ENCODE data around the gene SETBP1.

Gene SETBP1

DNA sequence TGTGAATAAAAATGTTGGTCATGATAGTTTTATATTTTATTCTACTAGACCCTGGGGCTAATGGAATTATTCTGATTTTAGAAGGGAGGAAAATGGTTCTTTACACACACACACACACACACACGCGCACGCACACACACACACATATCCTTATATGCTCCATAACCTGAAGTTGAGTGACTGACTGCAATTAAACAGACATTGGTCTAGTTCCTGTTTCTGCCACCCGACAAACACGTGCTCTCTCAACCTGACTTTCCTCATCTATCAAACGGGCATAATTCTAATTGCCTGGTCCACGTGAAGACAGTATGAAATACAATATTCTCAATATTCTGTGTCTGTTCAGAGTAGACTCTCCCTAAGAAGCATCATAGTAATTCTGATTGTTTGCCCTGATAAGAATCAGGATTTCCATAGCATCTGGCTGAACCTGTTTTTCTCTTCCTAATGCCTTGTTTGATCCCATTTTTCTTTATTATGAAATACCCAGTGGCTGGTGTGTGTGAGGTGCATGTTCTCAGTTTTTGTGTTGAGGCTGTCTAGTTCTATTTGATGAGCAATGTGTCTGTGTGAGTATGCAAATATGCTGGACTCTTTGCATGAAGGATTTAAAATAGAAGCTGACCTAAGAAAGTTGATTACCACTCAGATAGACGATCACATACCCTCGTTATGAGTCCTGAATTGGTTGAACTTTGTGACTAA is 51.0 kb downstream of the SETBP1 start:
- no peak for DNase-seq (ENCODE audit: low spot score)

DNA sequence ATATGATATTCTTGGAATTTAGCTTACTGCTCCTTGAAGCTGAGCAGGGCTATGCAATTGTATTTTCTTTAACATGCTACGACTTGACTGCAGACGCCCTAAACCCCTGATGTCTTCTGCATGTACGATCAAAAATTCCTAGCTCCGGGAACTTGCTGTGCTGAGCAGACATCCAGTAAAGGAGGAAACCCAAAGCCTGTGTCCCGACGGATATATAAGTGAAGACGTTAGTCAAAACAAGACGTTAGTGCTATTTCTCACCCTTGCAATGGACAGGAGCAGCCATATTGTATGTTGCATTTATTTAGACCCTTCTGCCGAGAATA is 51.5 kb downstream of the SETBP1 start:
- no peak for DNase-seq (ENCODE audit: low spot score)

DNA sequence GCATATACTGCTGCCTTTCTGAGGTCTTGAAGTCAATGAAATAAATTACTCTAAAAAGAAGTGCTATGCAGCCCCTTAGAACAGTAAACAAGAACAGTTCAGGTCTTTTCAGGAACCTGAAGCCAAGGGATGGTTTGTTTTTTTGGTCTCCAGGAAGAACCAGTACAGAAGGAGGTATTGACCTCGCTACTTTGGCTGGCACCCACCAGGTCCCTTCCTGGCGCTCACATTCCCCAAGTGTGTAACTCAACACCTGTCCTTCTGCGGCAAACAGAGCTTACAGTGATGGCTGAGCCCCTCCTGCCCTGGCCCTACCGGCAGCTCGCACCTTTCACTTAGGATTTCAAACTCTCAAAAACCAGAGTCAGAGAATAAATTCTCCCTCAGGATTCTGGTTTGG is 51.9 kb downstream of the SETBP1 start:
- DNase-seq (ENCODE audit: low spot score): no peak

DNA sequence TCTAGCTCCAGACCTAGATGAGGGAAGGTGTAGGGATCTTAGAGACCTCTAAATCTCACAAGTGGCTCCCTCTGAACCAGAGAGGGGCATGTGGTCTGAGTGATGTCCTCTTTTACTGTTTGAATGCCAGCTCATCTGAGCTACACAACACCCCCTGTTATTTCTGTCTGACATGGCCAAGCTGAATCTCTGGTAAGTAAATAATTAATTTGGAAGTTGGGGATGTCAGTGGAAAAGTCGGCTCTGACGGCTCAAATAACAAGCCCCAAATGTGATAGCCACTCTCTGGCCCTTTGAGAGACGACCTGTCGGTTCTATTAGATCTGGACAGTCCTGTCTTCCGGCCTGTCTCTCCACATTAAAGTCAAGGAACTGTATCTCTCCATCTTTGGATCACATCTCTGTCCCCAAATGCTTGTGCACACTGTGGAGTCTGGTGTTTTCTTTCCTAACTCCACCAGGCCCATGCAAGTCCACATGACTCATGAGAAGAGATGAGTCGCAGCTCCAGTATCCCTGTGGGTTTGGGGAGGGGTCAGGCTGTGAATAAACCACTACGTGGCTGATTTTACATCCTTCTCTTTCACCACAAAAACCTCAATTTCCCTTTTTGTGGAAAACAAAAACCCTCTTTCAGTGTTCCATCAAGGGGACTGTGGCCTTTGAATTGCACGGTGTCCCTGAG is 52.5 kb downstream of the SETBP1 start:
- no peak for DNase-seq (ENCODE audit: low spot score)

DNA sequence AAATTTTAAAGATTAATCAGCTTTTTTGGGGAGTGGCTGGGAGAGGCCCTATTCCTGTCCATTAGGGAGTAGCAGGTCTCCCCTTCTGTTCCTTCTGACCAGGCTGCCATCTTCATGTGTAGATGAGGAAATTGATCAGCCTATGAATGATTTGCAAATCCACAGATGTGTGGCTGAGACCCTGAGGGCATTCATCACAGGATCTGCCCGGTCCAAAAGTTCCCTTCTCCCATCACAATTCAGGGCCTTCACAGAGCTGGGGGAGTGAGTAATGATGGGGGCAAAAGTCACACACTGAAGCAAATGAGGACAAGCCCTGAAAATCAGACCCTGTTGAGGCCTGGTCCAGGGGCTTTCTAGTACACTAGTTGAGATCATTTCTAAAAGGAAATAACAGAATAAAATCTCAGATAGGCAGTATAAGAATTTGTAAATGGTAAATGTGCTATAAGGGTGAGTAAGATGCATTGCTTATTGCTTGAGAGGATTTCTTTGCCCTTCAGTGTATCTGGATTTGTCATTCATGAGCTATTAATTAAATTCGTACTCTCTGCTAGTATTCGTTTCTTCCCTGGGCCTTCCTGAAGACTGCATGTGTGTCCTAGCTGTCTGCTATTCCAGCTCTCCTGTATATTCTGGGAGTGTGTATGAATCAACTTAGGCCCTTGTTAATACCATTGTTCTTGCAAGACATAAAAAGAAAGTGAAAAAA is 53.2 kb downstream of the SETBP1 start:
- DNase-seq (ENCODE audit: low spot score): no peak

DNA sequence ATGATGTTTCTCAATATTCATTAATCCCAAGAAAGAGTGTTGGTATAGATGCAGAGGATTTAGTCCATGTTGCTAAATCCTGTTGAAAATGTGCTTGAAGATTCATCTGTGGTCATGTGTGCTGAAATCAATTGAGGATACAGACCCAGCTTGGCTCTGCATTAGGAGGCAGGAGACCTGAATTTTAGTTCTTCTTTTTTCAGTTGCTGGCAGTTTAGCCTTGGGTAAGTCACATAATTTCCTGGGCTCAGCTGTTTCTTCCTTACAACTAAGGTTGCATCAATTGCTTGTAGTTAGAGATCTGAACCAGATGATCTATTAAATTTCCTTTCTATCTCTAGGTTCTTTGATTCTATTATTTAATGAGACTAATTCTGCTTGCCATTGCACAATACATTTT is 54.4 kb downstream of the SETBP1 start:
- no peak for DNase-seq (ENCODE audit: low spot score)

DNA sequence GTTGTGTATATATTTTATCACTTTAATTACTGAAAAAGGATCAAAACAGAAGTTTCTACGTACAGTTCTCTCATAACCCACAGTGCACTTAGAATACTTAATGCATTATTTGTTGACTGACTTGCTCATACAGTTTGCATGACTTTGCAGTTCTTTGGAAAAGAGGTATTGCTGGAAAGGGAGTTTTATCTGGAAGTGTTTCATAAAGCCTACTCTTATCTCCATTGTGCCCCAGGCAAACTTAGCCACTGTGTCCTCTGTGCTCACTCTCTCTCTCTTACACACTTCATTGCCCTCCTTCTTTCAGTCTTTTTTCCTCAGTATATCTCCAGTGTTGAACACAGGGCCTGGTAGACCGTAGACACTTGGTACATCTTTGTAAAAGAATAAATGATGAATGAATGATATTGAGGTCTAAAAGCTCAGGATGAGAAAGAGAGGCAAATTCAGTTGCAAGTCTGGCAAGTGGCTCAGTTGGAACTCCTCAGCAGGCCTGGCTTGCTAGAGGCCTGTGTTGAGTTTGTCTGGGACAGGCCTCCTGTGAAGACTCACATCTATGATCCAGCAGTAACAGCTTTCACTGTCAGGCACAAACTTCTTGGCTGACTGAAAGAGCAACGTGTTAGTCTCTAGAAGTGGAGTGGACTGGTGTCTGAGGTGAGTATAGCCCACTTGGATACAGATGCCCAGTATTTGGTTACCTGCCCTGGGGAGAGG is 56.1 kb downstream of the SETBP1 start:
- DNase-seq (ENCODE audit: low spot score): no peak

DNA sequence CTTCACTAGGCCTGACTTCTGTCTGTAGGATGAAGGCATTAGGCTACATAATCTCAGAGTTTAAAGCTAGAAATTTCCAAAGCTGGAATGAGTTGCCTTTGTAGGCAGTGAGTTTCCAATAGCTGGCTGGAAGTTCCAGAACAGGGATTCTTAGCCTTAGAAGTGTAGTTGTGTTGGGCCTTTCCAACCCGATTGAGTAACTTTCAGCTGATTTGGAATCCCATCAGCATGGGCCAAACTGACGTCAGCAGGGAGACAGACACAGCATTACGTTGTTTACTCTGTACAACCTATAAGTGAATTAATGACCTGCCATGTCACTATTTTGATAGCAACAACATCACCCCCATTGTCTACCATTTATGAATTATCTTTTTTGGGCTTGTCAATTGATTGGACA is 56.9 kb downstream of the SETBP1 start:
- no peak for DNase-seq (ENCODE audit: low spot score)

DNA sequence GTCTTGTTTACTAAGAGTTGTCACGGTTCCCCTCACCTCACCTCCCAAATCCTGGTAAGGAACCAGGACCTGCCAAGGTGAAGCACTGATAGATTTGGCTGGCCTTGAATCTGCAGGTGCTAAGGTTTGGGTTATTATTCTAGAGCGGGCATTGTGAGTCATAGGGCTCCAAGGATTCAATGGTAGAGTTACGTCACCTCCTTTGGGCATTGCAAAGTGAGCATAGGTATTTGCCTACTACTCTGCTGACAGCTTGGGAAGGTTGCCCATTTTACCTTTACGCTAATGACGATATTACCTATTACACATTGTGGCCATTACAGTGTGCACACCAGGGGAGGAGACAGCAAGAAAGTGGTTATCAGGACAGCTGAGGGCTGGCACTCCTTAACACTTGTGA is 59.3 kb downstream of the SETBP1 start:
- no peak for DNase-seq (ENCODE audit: low spot score)

DNA sequence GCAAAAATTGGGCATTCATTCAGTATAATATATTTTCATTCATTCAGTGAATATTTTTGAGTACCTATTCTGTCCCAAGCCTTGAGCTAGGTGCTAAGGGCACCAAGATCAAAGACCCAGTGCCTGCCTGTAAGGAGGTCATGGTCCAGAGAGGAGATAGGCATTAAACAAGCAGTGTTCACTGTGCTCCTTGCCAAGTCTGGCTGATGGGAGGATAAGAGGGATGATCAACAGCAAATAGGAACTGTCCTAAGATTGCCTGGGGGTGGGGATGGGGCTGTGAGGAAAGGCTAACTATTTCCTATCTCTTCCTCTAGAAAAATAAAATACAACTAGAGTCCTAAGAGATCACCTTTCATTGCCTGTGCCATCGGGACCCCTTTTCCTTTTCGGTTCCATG is 60.4 kb downstream of the SETBP1 start:
- DNase-seq (ENCODE audit: low spot score): no peak

DNA sequence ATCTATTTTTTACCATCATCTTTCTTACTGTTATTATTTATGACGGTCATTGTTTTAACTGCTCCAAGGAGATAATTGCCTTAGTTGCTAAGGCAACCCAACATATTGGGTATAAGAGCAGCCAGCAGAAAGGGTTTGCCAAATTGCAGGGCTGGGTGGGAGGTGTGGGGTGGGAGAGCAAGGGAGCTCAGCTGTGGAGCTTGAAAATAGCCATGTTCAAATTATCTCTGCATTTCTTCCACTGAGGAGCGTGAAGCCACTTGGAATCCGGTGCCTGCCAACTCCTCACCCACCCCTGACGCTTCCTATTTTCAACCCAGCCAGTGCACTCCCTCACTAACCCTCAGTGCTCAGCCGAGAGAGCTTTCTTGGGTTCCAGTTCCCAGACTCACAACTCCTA is 60.8 kb downstream of the SETBP1 start:
- DNase-seq (ENCODE audit: low spot score): no peak

DNA sequence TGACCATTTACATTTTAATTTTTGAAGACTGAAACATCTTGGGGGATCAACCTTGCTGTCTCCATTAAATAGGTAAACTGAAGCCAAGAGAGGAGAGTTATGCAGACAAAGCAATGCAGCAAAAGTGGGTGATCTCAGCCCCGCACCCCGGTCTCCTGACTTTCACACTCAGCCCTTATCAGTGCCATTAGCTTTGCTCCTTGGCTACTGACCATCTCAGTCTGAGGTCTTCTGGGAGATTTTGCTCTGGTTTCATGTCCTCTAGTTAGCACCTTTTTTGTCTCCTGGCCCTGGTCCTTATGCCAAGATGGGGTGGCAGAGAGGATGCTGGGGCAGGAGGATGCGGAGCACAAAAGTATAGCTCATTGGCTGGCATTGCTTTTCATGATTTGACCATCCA is 61.4 kb downstream of the SETBP1 start:
- no peak for DNase-seq (ENCODE audit: low spot score)

DNA sequence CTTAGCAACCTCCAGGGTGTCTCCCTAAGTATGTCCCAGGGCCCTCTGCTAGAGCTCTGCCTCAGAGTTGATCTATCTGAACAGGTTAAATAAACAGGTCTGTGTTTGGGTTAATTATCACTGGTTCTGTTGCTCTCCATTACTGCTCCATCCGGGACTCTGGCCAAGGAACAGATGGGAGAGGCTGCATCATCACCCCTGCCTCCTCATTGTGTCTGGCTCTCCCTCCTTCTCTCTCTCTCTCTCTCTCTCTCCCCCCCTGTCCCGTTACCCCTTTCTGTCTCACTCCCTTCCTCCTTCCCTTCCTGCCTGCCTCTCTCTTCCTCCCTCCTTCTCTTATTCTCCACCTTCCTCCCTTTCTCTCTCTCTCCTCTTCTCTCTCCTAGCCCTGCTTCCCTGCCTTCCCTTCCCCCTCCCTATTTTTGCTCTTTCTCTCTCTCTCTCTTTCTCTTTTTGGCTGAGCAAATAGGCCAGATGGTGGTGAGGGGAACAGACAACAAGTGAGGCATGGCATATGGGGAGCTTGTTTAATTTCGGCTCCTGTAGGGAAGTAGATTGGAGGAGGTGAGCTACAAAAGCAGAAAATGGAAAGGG is 62.1 kb downstream of the SETBP1 start:
- DNase-seq (ENCODE audit: low spot score): no peak

DNA sequence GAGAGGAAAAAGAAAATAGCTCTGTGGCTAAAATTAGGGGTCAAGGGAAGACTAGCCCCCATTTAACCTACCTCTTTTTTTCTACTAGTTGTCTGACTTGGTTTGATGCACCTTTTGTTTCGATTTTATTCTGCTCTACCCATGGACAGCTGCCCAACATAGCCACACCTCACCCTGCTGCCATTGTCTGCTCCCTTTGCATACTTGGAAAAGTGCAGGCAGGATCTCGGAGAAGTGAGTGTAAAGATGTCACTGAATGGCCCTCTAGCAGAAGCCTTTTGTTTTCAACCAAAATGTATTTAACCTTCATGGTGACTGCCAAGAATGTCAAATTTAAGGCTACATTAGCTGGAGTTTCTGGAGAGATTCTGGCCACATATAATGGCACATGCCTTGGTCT is 62.9 kb downstream of the SETBP1 start:
- DNase-seq (ENCODE audit: low spot score): no peak

DNA sequence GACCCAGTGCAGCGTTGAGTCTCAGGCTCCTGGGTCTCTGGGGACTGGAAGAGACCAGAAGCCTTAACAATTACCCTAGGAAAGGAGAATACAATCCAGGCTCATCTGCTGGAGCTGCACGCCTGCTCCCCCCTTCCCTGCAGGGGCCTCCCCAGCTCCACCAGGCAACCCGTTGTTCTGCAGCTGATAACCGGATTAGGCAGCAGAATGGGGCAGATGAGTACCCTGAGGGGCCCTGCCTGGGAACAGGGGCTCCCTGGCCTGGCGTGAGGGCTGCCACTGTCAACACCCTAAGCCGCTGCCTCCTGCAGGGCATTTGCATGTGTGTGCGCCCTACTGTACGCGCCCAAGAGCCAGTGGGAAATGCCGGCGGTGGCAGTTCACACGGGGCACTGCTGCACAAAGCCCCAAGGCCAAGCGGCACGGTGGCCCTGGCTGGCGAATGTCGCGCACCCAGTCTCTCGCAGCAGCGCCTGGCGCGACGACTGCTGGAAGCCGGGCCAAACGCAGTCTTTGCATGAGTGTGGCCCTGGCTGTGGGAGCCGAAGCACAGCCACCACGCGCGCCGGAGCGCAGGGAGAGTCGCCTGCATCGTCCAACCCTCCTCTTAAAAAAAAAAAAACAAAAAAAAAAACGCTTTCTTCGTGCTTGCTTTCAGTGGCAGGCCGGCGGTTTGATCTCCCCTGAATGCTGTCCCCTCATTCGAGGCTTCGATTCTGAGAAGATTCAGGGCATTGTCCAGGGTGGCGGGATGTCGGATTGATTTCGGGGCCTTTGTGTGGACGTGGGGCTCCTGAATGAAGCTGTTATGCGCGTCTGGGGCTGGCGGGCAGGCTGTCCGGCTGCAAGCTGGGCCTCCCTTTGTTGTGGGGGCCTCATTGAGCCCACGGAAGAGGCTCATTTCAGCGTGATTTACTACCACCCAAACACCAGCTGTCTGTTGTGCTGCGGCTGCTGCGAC is 63.8 kb downstream of the SETBP1 start:
- DNase-seq (ENCODE audit: low spot score): no peak

DNA sequence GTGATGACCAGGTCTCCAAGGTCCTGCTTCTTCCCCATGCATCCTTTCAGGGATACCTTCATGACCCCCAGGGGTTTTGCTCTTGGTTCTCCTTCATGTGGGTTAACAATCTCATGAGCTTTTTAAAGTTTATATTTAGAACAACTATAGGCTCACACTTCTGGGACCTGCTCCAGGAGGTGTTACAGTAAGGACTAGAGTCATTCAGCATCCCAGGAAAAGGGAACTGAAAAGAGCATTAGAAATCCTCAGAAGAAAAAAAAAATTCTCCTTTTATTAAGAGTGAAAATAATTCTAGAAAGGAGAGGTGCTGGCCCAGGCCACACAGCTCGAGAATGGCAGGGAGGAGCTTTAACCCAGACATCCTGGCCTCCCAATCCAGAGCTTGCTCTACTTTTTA is 66.5 kb downstream of the SETBP1 start:
- no peak for DNase-seq (ENCODE audit: low spot score)

DNA sequence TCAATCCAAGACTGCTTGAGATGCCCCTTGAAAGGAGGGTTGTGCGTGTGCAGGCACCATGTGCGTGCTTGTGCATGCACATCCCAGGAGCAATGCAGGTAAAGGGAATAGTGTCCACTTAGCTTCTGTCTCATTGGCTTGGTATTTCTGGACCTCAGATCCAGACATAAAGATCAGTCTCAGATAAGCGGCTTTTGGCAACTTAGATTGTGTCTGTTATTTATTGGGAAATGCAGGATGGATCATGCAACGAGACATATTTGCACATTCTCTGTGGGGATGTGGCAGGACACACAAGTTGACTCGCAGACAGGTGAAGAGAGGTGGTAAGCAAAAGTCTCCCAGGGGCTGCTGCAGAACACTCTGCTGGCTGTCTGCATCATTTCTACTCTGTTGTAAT is 67.9 kb downstream of the SETBP1 start:
- no peak for DNase-seq (ENCODE audit: low spot score)

DNA sequence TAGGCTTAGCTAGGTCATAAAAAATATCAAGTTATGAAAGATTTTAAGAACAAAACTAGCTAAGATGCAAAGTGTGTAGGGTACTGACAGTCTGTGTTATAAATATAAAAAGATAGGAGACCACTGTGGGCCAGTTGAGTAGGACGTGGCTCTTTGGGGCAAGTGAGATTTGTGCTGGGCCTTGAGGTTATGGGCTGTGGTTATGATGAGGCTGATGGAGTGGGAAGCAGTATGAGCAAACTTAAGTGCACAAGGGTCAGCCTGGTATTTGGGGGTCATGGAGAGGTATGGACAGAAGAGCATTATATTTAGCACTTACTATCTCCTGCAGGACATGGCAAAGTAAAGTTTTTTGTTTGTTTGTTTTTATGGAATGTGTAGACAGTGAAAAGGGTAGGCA is 70.1 kb downstream of the SETBP1 start:
- DNase-seq (ENCODE audit: low spot score): no peak

DNA sequence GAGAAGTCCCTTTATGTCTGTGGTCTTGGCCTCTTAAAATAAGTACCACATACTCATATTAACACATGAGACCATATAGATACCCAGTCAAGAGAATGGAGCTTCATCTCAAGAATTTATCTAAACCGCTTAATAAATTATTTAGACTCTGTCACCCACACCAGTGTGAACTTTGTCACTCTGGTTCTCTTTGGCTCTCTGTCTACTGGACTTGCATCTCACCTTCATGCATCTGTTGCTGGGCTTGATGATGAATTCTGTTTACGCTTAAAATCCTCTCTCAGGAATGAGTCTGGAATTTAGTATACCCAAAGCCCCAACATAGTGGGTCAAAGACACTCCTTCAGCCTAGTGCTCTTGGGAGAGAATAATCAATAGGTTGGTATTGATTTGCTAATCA is 73.9 kb downstream of the SETBP1 start:
- DNase-seq (ENCODE audit: low spot score): no peak

DNA sequence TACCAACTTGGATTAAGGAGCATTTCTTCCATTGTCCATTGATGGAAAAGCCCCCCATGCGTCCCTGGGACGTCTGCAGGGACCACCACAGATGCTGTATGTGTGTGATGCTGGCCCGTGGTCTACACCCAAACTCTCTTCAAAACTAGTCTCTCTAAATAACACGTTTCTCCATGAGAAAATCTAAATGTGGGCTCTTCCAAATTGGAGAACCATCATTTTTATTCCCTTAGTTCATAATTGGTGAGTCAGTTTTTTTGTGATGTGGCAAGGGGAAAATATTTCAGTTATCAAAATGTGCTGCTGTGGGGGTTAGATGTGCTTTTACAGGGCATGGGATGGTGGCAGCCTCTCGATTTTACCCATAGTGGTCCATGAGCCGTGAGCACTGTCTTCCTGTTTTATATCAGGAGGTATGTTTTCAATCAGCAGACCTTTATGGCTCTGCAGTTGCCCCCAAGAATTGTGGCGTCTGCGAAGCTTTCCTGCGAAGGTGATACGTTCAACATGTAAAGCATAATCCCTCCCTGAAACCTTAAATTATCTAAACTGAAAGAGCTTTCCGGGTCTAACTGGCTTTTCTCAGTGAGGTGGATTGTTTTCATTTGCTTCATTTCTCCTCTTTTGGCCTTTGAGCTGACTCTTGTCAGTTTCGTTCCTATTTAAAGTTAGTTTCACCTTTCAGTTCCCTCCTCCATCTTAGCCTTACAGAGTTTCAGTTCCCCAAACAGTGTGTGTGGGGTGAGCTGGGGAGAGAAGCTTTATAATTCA is 78.4 kb downstream of the SETBP1 start:
- DNase-seq (ENCODE audit: low spot score): no peak

DNA sequence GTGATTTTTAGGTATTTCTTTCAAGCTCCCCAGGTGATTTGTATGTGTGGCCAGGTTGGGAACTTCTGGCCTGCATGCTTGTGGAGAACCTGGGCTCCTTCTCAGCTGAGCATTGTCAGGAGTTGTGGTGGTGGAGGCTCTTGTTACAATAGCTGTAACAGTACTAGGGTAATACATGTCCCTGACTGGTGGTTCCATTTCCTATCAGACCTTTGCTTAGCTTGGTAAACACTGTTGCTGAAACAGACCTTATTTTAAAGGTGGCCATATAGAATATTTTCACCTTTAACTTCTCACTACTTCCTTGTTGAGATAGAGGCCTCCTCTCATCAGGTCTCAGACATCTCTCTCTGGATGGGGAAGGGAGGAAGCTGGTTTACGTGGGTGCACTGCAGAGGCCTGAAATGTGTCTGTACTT is 79.2 kb downstream of the SETBP1 start:
- DNase-seq (ENCODE audit: low spot score): no peak
